PC-9 (cell line): ENCODE results near the gene RALGPS1.

Experiments
- CTCF ChIP-seq: fragments of 200-600 bp; sonication (generic); conservative IDR thresholded peaks from 2 replicates; pipeline ENCODE4 v1.6.1; 2017; ENCODE audit warnings: mixed run types, antibody characterized with exemption, mild to moderate bottlenecking, moderate library complexity
- EZH2 ChIP-seq: fragments of 200-600 bp; sonication (generic); IDR thresholded peaks from 2 replicates; pipeline ENCODE4 v1.8.0; 2017; ENCODE audit warnings: antibody characterized with exemption, low read depth

GRCh38 chr9:127241354-127241753 is 326.8 kb downstream of the RALGPS1 start:
- TF ChIP-seq CTCF (no peak), EZH2 (no peak)
